Erythroblast (primary cell): Measurements from ENCODE around the gene RORC.

ENCODE experiments used
- DNase-seq, 2 experiments: peaks; one replicate each; lab custom pipeline; 2025; lab: John Stamatoyannopoulos, UW
- GATA1 ChIP-seq: IDR thresholded peaks from 2 replicates; pipeline ENCODE4 v1.6.1; 2011; ENCODE audit warnings: low read depth, mild to moderate bottlenecking, control low read depth, low read length, moderate library complexity
- POLR2A ChIP-seq: IDR thresholded peaks from 2 replicates; pipeline ENCODE4 v1.6.1; 2011; ENCODE audit warnings: mild to moderate bottlenecking, low read length

RORC gene

DNA sequence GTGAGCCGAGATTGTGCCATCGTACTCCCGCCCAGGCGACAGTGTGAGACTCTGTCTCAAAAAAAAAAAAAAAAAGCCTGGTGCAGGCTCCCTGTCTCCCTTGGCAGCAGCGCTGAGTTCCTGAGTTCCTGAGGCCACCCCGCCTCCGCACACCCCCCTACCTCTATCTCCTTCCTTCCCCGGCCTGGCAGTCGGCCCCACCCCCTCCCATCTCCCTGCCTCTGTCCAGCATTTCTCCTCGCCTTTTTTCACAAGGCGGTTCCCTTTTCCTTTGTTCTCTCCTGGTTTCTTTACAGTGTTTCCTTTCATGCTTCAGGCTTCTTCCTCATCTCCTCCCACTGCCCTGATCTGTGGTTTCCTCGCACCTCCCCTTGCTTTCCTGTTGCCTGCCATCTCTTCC is 2.7 kb downstream of the RORC start:
- TF ChIP-seq GATA1 (no peak), POLR2A (no peak)
- no peak for DNase-seq

- TF ChIP-seq POLR2A (no peak), GATA1 (no peak)
- DNase-seq, result no peak
Measured at GRCh38 chr1:151827853-151828252, 3.7 kb downstream of the RORC start.

DNA sequence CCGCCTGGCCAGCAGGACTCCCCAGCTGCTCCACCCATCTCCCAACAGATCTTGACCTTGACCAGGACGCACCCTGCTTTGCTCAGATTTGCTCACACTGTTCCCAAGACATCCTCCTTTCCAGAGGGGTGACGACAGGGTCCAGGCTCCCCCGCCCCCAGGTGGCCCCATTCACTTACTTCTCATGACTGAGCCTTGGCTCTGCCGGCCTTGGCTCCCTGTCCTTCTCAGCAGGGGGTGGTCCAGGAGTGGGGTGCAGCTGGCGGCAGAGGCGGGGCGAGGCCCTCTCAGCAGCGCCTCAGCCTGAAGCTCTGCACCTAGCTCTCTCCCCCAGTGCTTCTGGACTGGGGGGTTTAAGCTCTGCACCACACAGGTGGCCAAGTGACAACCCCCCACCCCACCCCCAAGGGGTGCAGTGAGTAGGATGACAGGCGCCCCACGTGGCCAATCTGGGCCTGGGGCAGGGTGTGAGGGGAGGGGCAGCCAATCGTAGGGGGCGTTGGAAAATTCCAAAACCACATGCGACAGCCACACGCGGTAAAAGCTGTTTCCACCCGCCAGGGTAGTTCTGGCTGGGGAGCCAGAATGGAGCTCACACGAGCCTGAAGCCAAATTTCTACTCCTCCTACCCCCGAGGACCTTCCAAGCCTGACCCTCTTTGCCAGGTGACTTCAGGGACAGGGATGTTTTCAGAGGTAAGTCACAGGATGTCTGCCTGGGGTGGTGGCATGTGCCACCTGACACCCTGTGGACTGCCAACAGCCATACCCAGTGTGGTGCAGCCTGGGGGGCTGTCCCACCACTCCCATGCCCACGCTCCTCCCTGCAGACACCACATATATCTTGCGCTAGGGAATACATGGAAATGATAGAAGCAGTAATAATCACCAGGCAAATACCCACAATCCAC is 5.6 kb downstream of the RORC start:
- no peak for DNase-seq
- TF ChIP-seq POLR2A, result no peak
- TF ChIP-seq GATA1, result no peak

DNA sequence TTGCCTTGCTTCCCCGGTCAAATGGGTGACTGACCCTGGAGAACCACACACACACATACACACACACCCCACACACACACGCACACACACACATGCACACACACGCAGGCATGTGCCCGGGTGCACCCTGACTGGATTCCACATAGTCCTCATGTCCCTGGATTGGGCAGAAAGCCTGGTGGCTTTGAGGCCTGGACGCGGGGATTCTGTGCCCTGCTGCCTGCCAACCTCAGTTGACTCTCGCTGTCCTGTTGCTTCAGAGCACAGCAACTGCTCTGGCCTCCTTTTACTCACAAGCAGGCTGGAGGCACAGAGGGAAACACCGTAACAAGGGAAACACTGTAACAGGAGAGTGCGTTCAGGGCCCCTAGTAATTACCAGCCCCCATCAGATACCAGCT is 6.4 kb downstream of the RORC start:
- TF ChIP-seq GATA1 (no peak), POLR2A (no peak)
- no peak for DNase-seq

- no peak for DNase-seq
- TF ChIP-seq GATA1 (no peak), POLR2A (no peak)
Measured at GRCh38 chr1:151823175-151823574, 8.4 kb downstream of the RORC start.

GRCh38 chr1:151822404-151822803 is 9.2 kb downstream of the RORC start:
- no peak for DNase-seq
- TF ChIP-seq POLR2A (no peak), GATA1 (no peak)

DNA sequence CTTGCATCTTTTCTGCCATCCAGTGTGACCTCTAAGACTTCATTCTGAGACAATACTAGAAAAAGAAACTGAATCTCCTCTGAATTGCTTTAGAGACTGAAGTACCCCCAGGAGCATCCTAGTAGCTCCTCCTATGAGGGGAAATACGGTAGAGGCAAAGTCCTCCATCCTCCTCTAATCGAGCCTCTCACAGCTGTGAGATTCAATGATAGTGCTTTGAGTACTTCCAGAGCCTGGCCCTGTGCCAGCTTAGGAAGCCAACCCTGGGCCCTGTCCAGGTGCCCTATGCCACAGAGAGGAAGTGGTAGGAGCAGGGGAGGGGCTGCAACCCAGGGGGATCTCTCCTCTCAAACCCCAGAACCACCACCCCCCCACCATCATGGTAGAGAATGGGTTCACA is 10.7 kb downstream of the RORC start:
- DNase-seq, result peak in 1 of 2 experiments; percentile 10
- TF ChIP-seq GATA1 (no peak), POLR2A (no peak)

GRCh38 chr1:151819976-151820623 is 11.5 kb downstream of the RORC start:
- TF ChIP-seq GATA1 (no peak), POLR2A (no peak)
- DNase-seq, result no peak

DNA sequence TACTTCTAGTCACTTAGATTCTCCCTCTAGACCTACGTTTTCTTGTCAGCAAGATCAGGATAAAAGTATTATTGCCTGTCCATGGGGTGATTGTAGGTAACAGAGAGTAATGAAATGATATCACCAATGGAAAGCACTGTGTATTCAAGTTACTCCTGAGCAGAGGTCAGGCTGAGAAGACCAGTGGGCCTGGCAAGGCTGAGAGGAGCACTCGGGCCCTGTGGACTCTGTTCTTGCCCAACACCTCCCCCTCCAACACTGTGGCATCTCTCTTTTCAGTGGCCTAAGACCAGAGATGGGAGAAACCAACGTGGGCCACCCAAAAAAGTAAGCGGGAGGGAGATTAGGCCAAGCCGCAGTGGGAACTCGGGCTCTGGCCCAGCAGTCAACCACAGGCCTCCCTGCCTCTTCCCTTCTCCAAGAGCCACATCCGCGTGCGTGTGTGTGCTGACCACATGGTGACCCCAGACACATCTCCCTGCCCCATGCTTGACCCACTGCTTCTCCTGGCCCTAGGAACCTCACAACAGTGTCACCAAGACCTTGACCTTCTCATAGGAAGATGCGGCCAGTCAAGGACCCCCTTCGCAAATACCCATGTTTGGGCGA is 12.3 kb downstream of the RORC start:
- TF ChIP-seq GATA1 (no peak), POLR2A (no peak)
- no peak for DNase-seq

- TF ChIP-seq POLR2A, result no peak
- DNase-seq, result no peak
Measured at GRCh38 chr1:151817353-151817730, 14.3 kb downstream of the RORC start.

GRCh38 chr1:151816548-151817352 is 14.9 kb downstream of the RORC start:
- DNase-seq, result no peak
- TF ChIP-seq POLR2A, result no peak
- no peak for TF ChIP-seq GATA1

- DNase-seq, result no peak
- TF ChIP-seq POLR2A (no peak), GATA1 (no peak)
Measured at GRCh38 chr1:151815716-151816327, 15.8 kb downstream of the RORC start.

DNA sequence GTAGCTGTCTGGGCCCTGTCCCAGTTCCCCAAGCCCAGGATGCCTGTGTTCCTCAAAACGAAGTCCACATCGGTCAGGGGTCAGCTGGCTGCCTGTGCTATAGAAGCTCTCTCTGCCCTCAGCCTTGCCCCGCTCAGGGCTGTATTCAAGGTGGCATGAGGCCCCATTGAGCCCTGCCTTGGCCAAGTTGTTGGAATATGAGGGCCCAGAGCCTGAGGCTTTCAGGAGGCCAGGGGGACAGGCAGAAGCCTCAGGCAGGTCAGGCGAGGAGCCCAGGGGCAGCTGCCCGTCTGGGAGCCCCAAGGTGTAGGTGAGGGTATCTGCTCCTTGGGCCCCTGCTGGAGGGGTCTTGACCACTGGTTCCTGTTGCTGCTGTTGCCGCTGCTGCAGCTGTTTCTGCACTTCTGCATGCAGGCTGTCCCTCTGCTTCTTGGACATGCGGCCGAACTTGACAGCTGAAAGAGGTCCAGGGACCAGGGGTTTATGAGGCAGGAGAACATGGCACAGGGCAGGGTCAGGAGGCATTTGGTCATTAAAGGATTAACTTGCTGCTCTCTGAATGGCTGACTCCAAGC is 16.5 kb downstream of the RORC start:
- DNase-seq, result no peak
- TF ChIP-seq POLR2A (no peak), GATA1 (no peak)
